Esophagus squamous epithelium (tissue), 4 donors: ENCODE results near the gene PGM2.

Experiments used
- CTCF ChIP-seq, 6 experiments: fragments of 450-650 bp in 4 of 6; fragments of 200-600 bp in 2 of 6; sonication (generic) in 2 of 6; IDR thresholded peaks; one replicate each; pipeline ENCODE4 v1.5.1; 2016 to 2019; ENCODE audit warnings: antibody characterized with exemption in 6 of 6, mild to moderate bottlenecking in 4 of 6, moderate library complexity in 4 of 6
- POLR2A ChIP-seq, 4 donors: fragments of 450-650 bp; IDR thresholded peaks; one replicate each; pipeline ENCODE4 v1.6.1; 2017; ENCODE audit warnings: antibody characterized with exemption in 4 of 4, mild to moderate bottlenecking in 4 of 4, moderate library complexity in 3 of 4

GRCh38 chr4:37902212-37902611, 75.7 kb downstream of the PGM2 start:
- TF ChIP-seq CTCF (IDR thresholded peaks at IDR 0.05) (no peak), POLR2A (IDR thresholded peaks at IDR 0.05) (no peak)
